GM19438 (cell line): ENCODE measurements around the gene PEX10.

Source experiments
- ATAC-seq: cut with Tn5 transposase; IDR thresholded peaks from one replicate; pipeline ENCODE4 v1.9.1; 2021; ENCODE audit warnings: low read depth; ENCODE audit not compliant: unreplicated experiment

Gene PEX10

DNA sequence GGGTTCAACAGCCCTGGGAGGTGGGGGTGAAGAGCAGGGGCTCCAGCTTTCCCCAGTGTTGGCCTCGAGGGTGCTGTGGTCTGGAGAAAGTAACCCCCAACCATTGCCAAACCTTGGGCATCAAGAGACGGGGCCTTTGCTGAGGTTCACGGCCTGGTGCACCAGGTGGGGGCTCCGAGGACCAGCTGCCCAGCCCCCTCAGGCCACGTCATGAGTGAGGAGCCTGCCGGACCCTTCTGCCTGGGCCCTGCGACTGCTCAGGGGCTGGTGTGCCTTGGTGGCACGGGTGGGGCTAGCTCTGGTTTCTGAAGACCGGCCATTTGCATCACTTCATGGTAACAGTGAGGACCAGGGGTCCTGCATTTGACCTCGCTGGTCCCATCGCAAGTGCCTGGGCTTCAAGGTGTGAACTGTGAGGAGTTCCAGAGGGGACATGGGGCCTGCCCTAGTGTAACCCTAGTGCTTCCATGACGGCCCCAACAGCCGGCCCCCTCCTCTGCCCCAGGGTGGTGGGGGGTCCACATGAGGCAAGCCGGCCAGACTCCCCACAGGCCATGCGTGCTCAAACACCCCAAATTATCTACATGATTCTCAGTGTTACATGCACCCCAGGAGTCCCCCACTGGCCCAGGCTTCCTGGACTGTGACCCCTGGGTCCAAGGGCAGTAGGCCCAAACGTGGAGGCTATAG lies 34.5 kb downstream of the PEX10 start:
- ATAC-seq: no peak

DNA sequence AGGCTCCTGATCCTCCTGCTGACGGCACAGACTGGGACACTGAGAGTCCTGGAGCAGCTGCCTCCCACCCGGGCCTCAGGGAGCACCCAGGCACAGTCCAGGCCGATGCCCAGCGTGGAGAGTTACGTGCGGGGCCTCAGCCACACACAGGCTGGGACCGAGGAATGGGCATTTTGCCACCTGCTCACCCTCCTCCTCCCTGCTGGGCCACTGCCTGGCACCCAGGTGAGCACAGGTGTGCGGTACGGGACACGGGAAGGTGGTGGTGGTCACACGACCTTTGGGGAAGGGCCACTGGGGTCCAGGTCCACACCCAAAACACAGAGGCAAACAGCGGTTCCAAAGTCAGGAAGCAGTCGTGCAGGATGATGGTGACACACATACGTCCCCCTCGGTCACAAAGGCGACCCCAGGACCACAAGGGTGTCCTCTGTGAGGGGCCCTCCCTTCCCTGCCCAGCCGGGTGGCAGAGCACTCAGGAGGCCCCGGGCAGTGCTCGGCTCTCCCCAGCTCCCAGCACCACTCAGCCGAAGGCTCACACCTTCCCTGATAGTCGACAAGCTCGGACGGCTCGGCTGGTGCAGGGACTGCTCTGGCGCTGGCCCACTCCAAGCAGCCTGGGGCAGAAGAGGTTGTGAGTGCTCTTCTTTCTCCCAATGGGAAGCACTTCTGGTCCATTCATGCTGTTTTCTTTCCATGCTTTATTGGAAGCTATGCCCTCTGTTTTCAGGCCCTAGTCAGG lies 35.3 kb downstream of the PEX10 start:
- ATAC-seq: no peak

DNA sequence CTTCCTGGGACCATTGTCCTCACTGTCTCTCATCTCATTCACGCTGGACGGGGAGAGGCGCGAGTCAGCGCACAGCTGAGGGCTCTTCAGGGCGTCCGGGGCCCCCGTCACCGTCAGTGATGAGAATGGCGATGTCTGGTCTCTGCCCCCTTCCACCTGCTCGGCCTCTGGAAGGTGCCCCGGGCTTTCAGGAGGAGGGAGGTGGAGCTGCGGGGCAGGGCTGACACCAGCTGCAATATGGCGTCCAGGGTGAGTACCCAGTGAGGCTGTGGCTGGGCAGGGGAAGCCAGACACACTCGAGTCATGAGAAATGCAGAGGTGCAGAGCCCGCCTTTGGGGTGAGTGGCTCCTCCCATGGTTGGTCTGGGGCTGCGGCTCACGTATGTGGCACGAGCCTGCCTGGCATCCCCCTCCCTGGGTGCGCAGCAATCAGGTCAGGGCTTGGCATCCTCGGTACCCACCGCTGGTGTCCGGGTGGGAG lies 36.1 kb downstream of the PEX10 start:
- no peak for ATAC-seq

DNA sequence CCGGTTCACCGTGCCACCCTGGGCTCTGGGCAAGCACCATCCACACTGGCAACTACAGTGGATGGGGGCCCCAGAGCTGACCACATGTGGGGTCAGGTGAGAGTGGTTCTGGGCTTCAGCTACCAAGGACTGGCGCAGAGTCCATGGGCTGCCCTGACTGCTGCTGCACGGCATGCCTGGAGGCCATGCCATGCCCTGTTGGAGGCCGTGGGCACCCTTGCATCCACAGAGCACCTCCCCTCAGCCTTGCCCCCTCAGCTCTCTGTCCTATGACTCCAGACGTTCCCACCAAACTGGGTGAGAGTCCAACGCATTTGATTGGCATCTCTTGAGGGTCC lies 36.5 kb downstream of the PEX10 start:
- ATAC-seq: no peak

DNA sequence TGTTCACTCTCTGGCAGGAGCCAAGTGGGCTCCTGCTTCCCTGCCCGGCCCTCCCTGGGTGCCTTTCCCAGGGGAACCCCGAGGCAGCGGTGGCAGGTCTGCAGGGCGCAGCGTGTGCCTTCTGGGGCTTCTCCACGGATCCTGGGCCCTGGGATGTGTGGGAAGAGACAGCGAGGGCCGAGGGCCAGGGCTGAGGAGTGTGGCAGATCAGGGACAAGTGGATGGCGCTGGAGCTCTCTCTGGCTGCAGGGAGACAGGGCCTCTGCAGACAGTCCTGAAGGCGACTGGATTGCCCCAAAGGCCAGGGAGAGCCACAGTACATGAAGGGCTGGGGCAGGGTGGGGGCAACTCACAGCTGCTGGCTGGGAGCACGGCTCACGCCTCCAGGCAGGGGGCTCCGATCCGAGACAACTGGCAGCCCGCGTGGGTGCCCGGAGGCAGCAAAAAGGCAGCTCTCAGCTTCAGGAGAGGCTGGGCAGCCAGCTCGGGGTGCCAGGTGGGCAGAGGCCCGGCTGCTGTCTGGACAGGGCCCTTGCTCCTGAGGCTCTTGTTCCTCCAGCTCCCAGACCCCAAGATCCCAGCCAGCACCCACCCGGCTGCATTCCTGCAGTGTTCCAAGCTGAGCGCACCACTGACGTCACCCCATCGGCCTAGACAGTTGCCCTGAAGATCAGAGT lies 37.0 kb downstream of the PEX10 start:
- ATAC-seq: no peak

DNA sequence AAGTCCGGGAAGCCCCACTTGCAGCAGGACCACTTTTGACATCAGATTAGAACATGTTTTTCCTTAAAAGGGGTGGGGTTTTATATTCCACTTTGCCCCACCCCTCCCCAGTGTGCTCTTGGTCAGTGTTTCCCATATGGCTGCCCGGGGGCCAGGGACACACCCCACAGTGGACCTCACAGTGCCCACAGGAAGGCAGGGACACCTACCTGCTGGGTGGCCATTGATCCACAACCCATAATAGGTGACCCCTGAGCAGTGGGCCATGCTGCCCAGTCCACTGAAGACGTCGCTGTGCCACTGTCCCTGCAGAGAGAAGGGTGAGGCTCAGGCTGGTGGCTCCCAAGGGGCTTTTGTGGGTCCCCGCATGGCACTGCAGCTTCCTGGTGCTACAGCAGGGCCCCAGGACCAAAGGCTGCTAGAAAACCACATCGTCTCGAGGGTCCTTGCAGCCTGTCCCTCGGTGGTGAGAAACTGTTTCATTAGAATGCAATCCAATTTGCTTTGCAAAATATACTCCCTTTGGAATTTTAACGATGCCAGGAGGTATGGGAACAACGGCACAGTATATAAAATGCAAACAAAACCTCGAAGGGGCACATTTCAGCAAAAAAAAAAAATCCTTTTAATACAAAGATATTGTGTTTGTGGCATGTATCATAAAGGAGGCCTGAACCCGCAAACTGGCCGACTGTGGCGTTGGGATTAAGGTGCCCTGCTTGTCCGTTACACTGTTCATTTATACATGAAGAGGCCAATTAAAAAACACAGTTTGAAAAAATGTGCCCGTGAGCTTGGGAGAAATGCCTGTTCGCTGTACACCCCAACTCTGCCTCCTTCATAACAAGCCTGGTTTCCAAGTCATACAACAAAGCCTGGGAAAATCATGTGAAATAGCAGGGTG lies 37.9 kb downstream of the PEX10 start:
- ATAC-seq: no peak

DNA sequence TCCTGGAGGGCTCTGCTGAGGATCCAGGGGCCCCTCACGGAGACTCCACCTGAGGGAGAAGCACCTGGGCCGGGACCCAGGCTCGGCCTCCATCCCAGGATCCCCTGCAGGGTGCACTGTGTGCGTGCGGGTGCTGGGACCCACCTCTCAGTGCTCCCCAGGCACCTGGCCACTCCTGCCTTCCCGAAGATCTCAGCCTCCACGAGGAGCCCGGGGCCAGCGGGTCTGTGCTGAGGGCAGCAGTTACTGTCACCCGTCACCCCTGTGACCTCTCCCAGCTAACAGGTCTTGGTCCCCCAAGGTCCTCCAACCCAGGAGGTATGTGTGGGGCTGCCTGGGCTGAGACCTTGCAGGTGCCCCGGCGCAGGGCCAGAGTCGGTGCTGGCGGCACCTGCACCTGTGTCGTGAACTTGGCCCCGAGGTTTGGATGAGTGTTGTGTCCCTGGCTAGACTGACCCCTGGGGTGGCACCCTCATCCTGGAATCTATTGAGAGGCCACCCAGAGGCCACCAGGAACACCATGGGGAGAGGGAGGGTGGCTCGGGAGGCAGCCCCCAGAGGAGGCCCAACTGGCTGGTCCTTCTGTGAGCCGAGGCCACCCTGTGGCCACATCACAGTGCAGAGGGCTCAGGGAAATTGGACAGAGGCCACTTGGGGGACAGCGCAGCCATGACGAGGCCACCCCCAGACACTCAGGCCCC lies 38.7 kb downstream of the PEX10 start:
- ATAC-seq: no peak

DNA sequence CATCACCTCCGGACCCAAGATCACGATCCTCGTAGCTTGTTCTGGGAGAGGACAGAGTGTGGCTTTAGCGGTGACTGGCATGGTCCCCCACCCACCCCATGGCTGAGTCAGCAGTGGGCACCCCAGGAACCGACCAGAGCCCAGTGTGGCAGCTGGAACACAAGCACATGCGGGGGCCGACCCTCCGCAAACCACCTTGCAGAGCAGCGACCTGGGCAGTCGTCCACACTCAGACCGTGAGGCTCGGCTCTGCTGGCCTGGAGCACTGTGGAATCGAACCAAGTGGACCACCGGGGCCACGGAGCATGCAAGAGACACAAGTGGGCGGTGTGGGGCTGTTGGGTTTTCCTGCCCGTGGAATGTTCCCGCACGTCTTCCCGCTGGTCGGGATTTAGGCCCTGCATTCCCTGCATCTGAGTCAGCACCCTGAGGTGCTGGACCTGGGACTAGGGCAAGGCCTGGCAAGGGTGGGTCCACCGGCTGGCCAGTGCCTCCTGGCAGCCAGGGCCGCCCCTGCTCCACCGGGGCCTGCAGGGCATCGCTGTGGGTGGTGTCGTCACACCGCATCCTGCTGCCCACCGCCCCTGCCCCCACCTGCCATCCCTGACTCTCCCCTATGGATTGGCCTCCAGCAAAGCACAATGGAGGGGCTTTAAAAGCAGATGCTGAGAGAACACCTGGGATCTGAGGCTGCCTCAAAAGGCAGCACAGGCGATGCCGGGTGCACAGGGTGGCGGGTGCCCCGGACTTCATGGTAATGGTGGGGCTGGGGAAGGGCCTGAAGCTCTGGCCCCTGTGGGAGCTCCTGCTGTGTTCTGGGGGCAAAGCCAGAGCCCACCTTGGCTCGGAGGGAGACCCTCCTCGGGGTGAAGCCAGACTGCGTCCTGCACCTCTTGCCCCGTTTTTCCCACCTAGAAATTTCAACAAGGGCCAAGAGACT lies 39.5 kb downstream of the PEX10 start:
- ATAC-seq: no peak

DNA sequence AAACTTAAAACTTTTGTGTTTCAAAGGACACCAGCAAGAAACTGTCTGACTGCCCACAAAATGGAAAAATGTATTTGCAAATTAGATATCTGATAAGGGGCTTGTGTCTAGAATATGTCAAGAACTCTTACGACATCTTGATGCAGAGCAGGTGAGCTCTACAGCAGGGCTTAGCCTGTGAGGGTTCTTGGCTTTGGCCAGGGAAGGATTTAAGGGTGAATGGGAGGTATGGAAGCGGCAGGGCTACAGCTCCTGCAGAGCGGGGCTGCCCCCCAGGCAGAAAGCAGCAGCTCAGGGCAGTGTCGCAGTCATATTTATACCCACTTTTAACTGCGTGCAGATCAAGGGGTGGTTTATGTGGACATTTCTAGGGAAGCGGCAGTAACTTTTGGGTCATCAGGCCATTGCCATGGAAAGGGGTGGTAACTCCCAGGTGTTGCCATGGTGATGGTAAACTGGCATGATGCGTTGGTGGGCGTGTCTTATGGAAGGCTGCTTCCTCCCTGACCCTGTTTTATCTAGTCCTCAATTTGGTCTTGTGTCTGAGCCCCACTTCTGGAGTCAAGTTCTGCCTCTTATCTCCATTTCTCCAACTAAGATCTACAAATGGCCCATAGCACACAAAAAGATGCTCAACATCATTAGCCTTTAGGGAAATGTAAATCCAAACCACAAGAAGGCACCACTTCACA lies 44.2 kb downstream of the PEX10 start:
- no peak for ATAC-seq

DNA sequence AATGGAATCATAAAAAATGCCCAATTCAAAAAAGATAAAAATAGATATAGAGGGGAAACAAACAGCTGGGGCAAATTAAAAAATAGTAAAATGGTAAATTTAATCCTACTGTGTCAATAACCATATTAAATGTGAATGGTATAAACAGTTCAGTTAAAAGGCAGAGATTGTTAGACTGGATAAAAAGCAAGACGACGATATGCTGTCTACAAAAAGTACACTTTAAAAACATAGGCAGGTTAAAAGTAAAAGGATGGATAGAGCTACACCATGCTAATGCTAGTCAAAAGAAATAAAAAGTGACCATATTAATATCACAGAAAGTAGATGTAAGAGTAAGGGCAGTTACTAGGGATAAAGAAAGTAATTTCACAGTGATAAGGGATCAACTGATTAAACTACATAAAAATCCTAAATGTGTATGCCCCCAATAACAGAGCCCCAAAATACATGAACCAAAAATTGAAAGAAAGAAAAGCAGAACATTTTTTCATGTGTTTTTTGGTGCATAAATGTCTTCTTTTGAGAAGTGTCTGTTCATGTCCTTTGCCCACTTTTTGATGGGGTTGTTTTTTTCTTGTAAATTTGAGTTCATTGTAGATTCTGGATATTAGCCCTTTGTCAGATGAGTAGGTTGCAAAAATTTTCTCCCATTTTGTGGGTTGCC lies 48.4 kb downstream of the PEX10 start:
- ATAC-seq: no peak

DNA sequence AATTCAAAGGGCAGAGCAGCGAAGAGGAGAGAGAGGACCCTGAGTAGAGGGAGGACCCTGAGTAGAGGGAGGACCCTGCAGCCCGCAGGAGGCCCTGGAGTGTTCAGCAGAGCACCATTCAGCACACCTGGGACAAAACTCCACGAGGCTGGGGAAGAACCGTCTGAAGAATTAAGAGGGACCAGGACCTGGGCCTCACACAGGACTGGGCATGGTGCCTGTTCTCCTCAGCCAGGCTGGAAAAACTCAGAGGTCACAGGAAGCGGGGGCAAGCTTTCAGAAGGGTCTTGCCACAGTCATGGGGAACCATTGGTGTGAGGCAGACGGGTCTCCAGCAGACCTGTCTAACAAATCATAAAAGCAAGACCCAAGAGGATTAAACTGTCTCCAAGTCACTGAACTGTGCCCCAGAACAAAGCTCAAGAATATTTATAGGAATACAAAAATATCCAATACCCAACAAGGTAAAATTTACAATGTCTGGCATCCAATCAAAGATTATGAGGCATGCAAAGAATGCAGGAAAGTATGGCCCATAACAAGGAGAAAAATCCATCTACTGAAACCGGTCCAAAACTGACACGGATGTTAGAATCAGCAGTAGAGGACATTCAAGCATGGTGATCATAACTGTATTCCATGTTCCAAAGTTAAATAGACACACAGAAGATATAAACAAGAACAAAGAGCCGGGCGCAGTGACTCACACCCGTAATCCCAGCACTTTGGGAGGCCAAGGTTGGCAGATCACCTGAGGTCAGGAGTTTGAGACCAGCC lies 51.6 kb downstream of the PEX10 start:
- no peak for ATAC-seq

DNA sequence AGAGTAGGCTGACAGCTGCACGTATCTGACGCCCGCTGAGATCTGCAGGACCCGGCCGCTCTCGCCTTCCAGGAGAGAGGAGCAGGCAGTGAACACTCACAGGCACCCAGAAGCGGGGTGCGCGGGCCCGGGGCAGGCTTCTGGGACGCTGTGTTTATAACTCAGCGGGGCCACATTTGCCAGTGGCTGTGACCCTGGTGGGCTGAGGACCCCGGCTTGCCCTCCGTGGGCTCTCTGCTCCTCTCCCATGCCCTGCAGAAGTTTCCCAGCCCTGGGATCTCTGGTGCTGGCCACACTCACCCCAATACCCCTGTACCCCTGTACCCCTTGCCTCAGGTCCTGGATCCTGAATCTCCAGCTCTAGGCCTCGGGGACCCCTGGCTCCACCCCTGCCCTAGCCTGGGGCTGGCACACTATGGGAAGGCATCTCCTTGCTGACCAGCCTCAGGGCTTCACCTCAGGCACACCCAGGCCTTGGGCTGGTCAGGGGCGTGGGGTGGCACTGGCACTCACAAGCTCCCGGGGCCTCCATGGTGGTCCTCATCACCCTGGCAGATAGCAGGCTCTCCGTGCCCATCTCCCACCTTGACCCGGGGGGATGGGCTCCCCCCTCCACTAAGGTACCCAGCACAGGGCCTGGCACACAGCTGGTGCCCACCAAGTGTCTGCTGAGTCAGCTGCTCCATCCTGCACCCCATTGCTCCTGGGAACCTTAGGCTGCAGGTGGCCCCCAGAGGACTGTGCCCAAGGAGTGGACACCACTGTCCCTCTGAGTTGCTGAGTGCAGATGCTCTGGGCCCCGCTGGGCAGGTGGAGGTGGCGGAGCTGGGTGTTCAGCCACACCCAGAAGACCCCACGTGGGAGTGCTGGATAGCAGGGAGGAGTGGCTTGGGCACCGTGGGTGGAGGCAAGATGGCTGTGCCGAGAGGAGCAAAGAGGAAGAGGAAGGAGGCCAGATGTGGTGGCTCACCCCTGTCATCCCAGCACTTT lies 53.4 kb downstream of the PEX10 start:
- ATAC-seq: no peak

DNA sequence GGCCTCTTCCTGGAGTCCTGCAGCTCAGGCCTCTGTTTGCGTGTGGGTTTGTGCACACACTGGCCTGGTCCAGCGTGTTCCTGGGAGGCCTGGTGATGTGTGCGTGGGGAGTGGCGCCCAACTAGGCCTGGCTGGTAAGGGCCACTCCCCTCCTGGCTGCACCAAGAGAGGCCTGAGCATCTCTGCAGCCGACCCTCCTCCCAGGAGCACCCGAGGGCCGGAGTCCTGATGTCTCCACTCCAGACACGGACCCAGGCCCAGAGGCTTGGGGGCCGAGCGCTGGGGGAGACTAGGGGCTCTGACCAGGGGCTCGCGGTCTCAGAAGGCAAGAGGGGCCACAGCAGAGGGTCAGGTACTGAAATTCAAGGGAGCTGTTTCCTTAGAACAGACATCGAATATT lies 54.3 kb downstream of the PEX10 start:
- no peak for ATAC-seq

DNA sequence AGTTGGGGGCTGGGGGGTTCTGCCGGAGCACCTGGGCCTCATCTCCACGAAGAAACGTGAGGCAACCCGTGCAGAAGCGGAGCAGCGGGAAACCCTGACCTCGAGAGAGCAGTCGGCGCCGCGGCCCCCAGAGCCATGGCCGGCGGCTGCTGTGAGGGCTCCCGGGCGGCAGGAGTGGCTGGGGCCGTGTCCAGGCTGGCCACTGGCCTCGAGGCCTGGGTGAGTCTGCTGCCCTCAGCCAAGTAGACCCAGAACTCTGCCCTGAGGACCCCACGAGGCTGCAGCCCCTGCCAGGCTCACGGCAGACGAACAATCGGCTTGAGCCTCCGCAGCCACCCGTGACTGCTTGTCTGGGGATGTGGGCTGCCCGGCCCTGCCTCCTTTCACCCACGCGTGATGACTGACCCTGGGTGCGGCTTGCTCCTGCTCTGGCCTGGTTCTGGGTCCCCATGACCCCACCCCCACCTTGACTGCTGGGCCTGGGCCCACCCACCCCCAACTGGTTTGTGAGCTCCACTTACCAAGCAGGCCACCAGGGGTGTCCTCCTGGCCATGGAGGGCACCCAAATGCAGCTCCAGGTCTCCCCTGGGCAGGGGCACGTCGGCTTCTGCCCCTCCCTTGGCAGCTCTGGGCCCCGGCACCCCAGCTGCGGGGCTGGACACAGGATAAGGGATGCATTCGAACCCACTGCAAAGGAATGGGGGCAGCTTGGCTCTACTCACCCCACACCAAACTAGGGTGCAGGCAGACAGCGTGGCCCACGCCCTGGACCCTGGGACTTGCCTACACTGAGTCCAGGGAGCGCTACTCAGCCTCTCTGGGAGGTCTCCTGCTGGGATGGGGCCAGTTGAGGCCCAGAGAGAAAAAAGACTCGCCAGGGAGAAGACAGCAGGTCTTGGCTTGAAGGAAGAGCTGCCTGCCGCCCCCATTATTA lies 55.2 kb downstream of the PEX10 start:
- ATAC-seq: no peak

DNA sequence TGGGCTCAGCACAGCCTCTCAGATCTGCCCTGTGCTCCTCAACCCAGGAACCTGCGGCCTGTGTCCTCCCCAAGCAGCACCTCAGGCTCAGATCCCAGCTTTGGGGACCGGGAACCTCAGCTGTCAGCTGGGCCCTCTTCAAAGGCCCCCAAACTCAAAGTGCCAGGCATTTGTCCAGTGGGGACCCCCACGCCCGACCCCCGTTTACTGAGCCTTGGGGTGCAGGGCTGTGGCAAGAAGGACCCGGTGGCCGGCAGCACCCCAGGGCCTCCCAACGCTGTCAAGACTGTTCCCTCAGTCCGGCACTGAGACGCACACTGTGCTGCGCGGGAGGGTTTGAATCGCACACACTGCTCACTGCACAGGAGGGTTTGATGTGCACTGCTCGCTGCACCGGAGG lies 56.0 kb downstream of the PEX10 start:
- no peak for ATAC-seq
